Dermis blood vessel endothelial cell (primary cell): ENCODE results near the gene LRRIQ3. TPM values are rescaled to one million over a fixed set of nuclear protein-coding genes. Genes with fewer than 3 reads are reported as not detected.
"Not testable (repeated sequence)": the region's sequence is repeated elsewhere in the genome, so short reads cannot be mapped to it uniquely, and the experiment has no call there.

ENCODE experiments used
- DNase-seq: peaks from one replicate; pipeline ENCODE4 v3.0.0; 2010
- total RNA-seq: library from RNA; depleted of rRNA; stranded (reverse); fragments of >200 nt; gene quantifications from 2 replicates; pipeline ENCODE4 v1.2.3, GENCODE V29; 2014

The LRRIQ3 gene, protein sequence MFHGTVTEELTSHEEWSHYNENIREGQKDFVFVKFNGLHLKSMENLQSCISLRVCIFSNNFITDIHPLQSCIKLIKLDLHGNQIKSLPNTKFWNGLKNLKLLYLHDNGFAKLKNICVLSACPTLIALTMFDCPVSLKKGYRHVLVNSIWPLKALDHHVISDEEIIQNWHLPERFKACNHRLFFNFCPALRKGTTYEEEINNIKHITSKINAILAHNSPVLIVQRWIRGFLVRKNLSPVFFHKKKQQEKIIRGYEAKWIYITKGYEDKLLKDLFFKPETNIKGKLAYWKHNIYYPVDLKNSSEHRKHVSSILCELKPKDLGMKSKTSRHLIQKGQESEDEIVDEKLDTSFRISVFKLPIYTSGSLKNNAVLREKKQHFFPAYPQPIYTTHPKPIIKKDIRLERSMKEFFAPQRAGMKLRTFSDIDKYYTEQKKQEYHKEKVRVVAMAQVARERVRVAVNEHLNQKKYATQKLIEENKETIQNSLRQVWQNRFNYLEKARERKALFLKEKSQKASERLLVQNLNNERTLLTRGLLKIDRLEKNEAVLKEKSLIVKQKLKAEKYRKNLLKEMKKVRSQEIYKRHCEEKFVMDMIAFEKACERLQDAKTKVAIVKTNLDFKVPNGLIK
- total RNA-seq = 0.17 and 0.56 TPM in 2 replicates

DNA sequence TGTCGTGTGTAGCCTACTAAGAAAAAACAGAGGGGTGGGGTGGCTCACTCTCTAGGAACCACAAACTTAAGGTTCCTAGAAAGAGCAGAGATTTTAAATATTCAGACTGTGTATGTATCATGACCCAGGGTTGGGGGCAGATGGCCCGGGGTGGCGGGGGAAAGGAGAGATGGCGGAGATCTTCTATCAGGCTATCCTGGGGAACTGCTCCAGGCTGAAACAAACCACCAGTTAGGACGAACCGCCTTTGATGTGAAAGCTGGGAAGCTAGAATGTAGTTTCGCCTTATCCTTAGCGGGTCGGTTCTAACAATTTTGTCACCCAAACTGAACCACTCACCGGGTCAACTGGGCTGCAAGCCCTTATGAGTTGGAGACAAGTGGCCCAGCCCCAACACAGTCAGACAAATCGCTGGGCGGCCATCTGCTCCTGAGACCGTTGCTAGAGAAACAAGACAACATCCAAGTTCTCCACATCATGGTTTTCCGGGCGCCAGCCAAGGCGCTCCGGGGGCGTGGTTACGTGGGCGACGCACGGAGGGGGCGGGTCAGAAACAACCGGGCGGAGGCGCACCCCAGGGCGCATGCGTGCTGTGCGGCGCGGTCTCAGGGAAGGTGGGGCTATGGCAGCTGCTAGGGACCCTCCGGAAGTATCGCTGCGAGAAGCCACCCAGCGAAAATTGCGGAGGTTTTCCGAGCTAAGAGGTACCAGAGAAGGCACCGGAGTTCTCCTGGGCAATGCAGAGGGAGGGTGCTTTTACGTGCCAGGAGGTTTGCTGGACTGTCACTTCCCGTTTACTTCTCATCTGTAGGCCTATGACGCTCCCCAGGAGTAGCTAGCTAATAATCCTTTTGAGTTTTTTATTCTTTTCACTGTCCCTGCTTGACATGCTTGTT is at the start of gene LRRIQ3, which contains the start of gene FPGT:
Gene LRRIQ3, minus strand, starts transcription at position 520 of the 896 bp plus-strand sequence. CDS start 14,492 bp downstream, outside the sequence.
Gene FPGT, plus strand, starts transcription at position 586 of the 896 bp plus-strand sequence. Its CDS starts 37 bp downstream, at position 623.
- DNase-seq = peak; percentile 97

- DNase-seq = no peak
These were observed 48.3 kb upstream of the LRRIQ3 start for GRCh38 chr1:74246315-74246714.

- no peak for DNase-seq
These were observed 47.3 kb upstream of the LRRIQ3 start for GRCh38 chr1:74245168-74245772.

- no peak for DNase-seq
These were observed 39.8 kb upstream of the LRRIQ3 start for GRCh38 chr1:74237787-74238186.

GRCh38 chr1:74237035-74237434 is 39.1 kb upstream of the LRRIQ3 start:
- DNase-seq = no peak

- no peak for DNase-seq
These were observed 38.5 kb upstream of the LRRIQ3 start for GRCh38 chr1:74236440-74236839.

DNA sequence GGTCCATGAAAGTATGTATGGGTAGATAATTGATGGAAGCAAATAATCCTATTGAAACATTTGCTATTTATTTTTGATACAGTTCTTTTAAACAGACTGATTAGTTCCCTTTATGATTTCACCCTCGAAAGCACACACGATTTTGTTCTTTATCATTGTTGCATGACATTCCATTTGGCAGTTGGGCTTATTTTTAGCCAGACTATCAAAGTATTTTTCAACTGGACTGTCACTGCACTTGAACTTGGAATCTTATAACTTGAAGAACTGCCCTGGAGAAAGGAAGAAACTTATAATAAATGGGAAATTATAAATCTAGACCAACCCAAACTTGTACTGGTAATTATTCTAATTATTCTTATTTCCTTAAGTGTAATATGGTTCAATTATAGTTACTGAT is 37.2 kb upstream of the LRRIQ3 start, which contains the start of gene TNNI3K:
Gene TNNI3K, plus strand, starts transcription at position 235 of the 400 bp plus-strand sequence. Its CDS starts 65 bp downstream, at position 300.
- no peak for DNase-seq

GRCh38 chr1:74223453-74223852 is 25.5 kb upstream of the LRRIQ3 start:
- no peak for DNase-seq

DNA sequence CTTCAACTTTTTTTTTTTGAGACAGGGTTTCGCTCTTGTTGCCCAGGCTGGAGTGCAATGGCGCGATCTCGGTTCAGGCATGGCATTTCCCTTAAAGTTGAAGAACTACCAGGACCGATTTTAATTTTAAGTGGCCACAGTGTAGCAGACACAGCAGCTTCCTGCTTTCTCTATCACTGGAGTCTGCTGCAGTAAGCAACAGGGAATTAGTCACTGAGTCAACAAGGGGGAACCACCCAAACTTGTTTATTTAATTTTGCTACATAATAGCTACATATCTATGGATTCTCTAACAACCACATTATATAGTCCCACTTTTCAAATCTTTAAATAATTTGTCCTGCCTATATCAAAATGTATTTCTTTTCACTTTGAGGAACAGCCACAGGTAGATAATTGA is 24.7 kb upstream of the LRRIQ3 start:
- DNase-seq = no peak

DNA sequence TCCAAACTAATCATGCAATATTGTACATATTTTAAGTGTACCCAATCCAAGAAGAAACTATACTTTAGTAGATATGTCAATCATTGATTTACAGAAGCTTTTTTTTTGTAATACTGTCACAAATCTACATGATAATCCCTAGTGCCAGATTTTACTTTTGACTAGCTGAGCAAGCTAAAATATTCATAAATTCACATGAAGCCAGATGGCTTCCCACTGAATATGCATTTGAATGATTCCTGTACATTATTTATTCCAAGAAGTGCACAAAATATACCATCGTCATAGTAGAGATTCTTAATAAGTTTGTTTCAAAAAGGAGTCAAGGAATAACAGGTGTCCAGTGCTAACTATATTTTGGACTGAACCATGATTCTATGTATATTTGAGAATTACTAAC is 17.3 kb upstream of the LRRIQ3 start:
- no peak for DNase-seq

DNA sequence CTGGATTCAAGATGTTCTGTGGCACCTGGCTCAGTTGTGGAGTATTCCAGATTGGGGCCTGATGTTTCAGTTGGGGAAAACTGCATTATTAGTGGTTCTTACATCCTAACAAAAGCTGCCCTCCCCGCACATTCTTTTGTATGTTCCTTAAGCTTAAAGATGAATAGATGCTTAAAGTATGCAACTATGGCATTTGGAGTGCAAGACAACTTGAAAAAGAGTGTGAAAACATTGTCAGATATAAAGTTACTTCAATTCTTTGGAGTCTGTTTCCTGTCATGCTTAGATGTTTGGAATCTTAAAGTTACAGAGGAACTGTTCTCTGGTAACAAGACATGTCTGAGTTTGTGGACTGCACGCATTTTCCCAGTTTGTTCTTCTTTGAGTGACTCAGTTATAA is 7.3 kb upstream of the LRRIQ3 start:
- DNase-seq = no peak

DNA sequence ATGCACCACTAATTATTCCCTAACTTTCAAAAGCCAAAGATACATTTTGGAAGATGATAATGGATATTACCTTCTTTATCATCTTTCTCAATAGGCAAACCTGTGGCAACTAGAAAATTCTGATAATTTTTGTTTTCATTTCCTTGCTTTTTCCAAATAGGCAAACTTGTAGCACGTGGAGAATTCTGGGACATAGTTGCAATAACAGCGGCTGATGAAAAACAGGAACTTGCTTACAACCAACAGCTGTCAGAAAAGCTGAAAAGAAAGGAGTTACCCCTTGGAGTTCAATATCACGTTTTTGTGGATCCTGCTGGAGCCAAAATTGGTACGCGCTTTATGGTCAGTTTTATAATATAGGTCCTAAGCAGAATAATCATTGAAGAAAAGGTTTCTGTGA is 1.5 kb upstream of the LRRIQ3 start:
- DNase-seq = no peak

DNA sequence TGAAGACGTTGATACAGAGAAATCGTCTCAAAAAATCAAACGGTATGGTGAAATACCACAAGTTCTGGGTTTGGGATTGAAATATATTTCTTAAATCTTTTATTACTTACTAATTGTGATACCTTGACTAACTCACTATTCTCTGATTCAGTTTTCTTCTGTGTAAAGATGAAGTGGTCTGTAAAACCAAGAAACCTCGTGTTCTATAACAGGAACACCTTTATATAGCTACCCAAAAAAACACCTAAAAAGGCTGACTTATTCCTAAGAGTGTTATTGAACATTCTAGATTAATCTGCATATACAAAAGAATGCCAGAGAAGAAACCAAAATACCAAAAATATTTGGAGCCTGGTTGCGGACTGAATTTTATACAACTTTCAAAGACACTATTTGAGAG is 721 bp downstream of the LRRIQ3 start:
- no peak for DNase-seq

GRCh38 chr1:74195339-74195738 is 2.6 kb downstream of the LRRIQ3 start:
- no peak for DNase-seq

DNA sequence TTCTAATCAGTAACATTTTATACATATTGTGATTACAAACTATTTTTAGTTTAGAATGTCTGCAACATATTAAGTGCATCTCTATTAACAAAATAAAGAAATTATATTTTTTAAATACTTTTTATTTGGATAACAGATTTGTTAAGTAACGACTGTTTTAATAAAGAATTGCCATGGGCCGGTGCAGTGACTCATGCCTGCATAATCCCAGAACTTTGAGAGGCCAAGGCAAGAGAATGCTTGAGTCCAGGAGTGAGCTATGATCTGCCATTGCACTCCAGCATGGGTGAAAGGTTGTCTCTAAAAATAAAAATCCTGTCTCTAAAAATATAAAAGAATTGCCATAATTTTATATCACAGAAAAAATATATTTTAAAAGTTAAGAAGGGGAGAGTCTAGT is 4.1 kb downstream of the LRRIQ3 start:
- no peak for DNase-seq

DNA sequence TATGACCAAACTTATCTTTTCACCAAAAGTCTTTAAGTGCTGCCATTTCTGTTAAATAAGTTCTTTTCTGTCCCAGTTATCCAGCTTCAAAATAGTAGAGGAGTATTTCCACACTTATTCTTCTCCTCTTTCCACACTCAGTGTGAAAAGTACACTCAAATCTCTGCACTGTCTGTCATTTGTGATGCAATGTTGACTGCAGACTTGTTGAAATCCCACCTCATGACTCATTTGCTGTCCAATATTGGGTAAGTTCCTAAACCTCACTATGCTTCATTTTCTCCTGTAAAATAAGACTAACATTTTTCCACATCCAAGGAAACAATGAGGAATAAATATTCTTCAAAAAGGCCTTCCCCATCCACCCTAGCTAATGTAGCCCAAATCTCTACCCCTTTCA is 17.5 kb downstream of the LRRIQ3 start:
- no peak for DNase-seq

- DNase-seq = not testable (repeated sequence)
These were observed 23.6 kb downstream of the LRRIQ3 start for GRCh38 chr1:74174423-74174822.

GRCh38 chr1:74162333-74162732 is 35.6 kb downstream of the LRRIQ3 start:
- DNase-seq = no peak

GRCh38 chr1:74161497-74161896 is 36.5 kb downstream of the LRRIQ3 start:
- no peak for DNase-seq

GRCh38 chr1:74160046-74160445 is 37.9 kb downstream of the LRRIQ3 start:
- DNase-seq = no peak

DNA sequence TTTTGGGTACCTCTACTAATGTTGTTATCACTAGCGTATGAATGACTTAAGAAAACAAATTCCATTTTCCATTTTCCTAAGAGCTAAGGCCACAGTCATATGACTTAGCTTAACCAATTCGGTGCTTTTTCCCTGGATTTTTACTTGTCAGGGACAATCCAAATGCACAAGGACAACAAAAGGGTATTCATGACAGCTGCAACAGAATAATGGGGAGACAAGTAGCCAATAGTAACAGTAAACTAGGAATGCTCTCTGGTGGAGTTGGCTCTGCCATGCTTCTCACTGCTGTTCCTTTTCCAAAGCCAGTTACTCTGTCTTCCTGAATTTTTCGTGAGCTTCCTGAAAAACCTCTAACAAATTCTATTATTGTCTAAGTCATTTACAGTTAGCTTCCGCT is 52.9 kb downstream of the LRRIQ3 start:
- no peak for DNase-seq

- not testable (repeated sequence) for DNase-seq
These were observed 80.6 kb downstream of the LRRIQ3 start for GRCh38 chr1:74117370-74117769.
